GM06990 (cell line): ENCODE measurements around the gene UBXN11.
"Not testable (repeated sequence)": the region's sequence is repeated elsewhere in the genome, so short reads cannot be mapped to it uniquely, and the experiment has no call there.

ENCODE experiments used
- DNase-seq: peaks from one replicate; pipeline ENCODE4 v3.0.0-alpha.2; 2011; ENCODE audit not compliant: insufficient read length; ENCODE audit errors: extremely low read depth
- H3K27me3 ChIP-seq: replicated peaks from 2 replicates; pipeline ENCODE4 v1.6.0; 2011; ENCODE audit warnings: low read length; ENCODE audit not compliant: control insufficient read depth, insufficient read depth
- H3K36me3 ChIP-seq: 2 replicates; pipeline ENCODE4 v1.5.1; 2011; ENCODE audit warnings: low read length; ENCODE audit not compliant: control insufficient read depth, insufficient read depth
- H3K4me3 ChIP-seq: replicated peaks from 2 replicates; pipeline ENCODE4 v1.5.1; 2011; ENCODE audit warnings: low read depth, mild to moderate bottlenecking, control low read depth, low read length
- TF ChIP-seq, protein P1 (sequence below): IDR thresholded peaks from 2 replicates; pipeline ENCODE4 v1.5.1; 2011; ENCODE audit warnings: low read length, control low read depth, mild to moderate bottlenecking, inconsistent platforms; ENCODE audit not compliant: insufficient read depth, poor library complexity, severe bottlenecking

Gene UBXN11

GRCh38 chr1:26295194-26296138 lies 11.0 kb downstream of the UBXN11 start:
- no peak for DNase-seq
- no peaks in the 10 kb centered on the region for H3K27me3 ChIP-seq
- TF ChIP-seq, protein P1, sequence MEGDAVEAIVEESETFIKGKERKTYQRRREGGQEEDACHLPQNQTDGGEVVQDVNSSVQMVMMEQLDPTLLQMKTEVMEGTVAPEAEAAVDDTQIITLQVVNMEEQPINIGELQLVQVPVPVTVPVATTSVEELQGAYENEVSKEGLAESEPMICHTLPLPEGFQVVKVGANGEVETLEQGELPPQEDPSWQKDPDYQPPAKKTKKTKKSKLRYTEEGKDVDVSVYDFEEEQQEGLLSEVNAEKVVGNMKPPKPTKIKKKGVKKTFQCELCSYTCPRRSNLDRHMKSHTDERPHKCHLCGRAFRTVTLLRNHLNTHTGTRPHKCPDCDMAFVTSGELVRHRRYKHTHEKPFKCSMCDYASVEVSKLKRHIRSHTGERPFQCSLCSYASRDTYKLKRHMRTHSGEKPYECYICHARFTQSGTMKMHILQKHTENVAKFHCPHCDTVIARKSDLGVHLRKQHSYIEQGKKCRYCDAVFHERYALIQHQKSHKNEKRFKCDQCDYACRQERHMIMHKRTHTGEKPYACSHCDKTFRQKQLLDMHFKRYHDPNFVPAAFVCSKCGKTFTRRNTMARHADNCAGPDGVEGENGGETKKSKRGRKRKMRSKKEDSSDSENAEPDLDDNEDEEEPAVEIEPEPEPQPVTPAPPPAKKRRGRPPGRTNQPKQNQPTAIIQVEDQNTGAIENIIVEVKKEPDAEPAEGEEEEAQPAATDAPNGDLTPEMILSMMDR, result no peak
- no peaks in the 10 kb centered on the region; the same call in 1 of the 2 replicates for H3K36me3 ChIP-seq
- no peak overlapping the region for H3K4me3 ChIP-seq

- no peak for DNase-seq
- Histone ChIP-seq H3K36me3 (no peaks in the 10 kb centered on the region; the same call in 1 of the 2 replicates), H3K4me3 (no peak overlapping the region), H3K27me3 (no peaks in the 10 kb centered on the region)
- TF ChIP-seq, protein P1, result no peak
Measured at GRCh38 chr1:26293911-26294463, 12.4 kb downstream of the UBXN11 start.

- H3K27me3 ChIP-seq, H3K36me3 ChIP-seq, DNase-seq, H3K4me3 ChIP-seq: not testable (repeated sequence)
Measured at GRCh38 chr1:26292735-26293134, 13.7 kb downstream of the UBXN11 start.

GRCh38 chr1:26291939-26292338 lies 14.5 kb downstream of the UBXN11 start:
- H3K4me3 ChIP-seq, result no peak overlapping the region
- no peaks in the 10 kb centered on the region for H3K27me3 ChIP-seq
- TF ChIP-seq, protein P1, result no peak
- DNase-seq, result no peak
- no peaks in the 10 kb centered on the region for H3K36me3 ChIP-seq

DNA sequence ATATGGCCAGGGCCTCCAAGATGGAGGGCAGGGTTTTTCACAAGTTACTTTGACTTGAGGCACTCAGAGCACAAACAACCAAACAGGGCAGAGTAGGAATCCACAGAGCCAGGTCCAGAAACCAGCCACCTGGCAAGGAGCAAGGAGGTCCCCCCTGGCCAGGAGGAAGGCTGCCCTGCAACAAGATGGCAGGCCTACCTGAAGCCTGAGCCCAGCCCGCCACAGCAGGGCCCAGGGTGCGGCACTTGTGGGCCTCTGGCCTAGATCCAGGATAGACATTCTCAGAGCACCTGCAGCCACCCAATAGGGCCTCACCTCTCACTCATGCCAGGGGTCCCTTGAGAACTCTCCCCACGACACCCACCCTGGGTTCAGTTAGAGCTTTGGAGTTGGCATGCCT lies 15.0 kb downstream of the UBXN11 start:
- TF ChIP-seq, protein P1, result no peak
- Histone ChIP-seq H3K36me3 (no peaks in the 10 kb centered on the region), H3K4me3 (no peak overlapping the region), H3K27me3 (no peaks in the 10 kb centered on the region)
- no peak for DNase-seq

- H3K36me3 ChIP-seq, result no peaks in the 10 kb centered on the region
- H3K27me3 ChIP-seq, result no peaks in the 10 kb centered on the region
- no peak for DNase-seq
- TF ChIP-seq, protein P1, result no peak
- no peak overlapping the region for H3K4me3 ChIP-seq
Measured at GRCh38 chr1:26290882-26291261, 15.6 kb downstream of the UBXN11 start.
